CD14-positive monocyte (primary cell): ENCODE measurements around the gene SCUBE1. TPM values are rescaled to one million over a fixed set of nuclear protein-coding genes. Genes with fewer than 3 reads are reported as not detected.

Experiments
- DNase-seq, 3 donors: peaks; one replicate each; pipeline ENCODE4 v3.0.0-alpha.2; 2011 to 2022
- H2AFZ ChIP-seq: 2 replicates; pipeline ENCODE4 v1.6.0; 2012; ENCODE audit warnings: mild to moderate bottlenecking, low read depth, low read length, inconsistent platforms; ENCODE audit not compliant: insufficient read depth, poor library complexity, severe bottlenecking
- H3K27ac ChIP-seq, 2 donors: 1 replicate in 1 of 2; 2 replicates in 1 of 2; pipeline ENCODE4 v1.5.1; 2012 to 2013; ENCODE audit warnings: low read length in 2 of 2, control low read depth in 1 of 2, inconsistent platforms in 1 of 2, low read depth in 1 of 2, mild to moderate bottlenecking in 1 of 2
- H3K27me3 ChIP-seq, 2 donors: one replicate each; pipeline versions ENCODE4 v1.6.0 to v1.6.1; 2011 to 2013; ENCODE audit warnings: low read length in 2 of 2; ENCODE audit not compliant: control insufficient read depth in 2 of 2, insufficient read depth in 2 of 2
- H3K36me3 ChIP-seq, 2 donors: replicated peaks in 1 of 2; 1 replicate in 1 of 2; 2 replicates in 1 of 2; pipeline versions ENCODE4 v1.5.1 to v1.6.1; 2012 to 2013; ENCODE audit warnings: low read length in 2 of 2, control low read depth in 1 of 2, inconsistent platforms in 1 of 2, mild to moderate bottlenecking in 1 of 2; ENCODE audit not compliant: insufficient read depth in 2 of 2, control insufficient read depth in 1 of 2
- H3K4me1 ChIP-seq, 2 donors: 1 replicate in 1 of 2; 2 replicates in 1 of 2; pipeline versions ENCODE4 v1.5.1 to v1.6.1; 2012 to 2013; ENCODE audit warnings: low read length in 2 of 2, control low read depth in 1 of 2, inconsistent platforms in 1 of 2, mild to moderate bottlenecking in 1 of 2, moderate library complexity in 1 of 2; ENCODE audit not compliant: insufficient read depth in 2 of 2, control insufficient read depth in 1 of 2
- H3K4me2 ChIP-seq: replicated peaks from 2 replicates; pipeline ENCODE3; 2012; ENCODE audit warnings: low read length, moderate library complexity, mild to moderate bottlenecking; ENCODE audit not compliant: poor library complexity, severe bottlenecking; ENCODE audit errors: extremely low read depth
- H3K4me3 ChIP-seq, 3 experiments: fragments of 200-600 bp in 1 of 3; sonication (generic) in 1 of 3; replicated peaks in 1 of 3; 1 replicate in 2 of 3; 2 replicates in 1 of 3; pipeline ENCODE4 v1.5.1; 2011 to 2013; ENCODE audit warnings: low read length in 3 of 3, mild to moderate bottlenecking in 3 of 3, control low read depth in 2 of 3, low read depth in 2 of 3, inconsistent platforms in 1 of 3, moderate library complexity in 1 of 3
- H3K79me2 ChIP-seq: 2 replicates; pipeline ENCODE4 v1.6.0; 2012; ENCODE audit warnings: mild to moderate bottlenecking, control low read depth, inconsistent platforms, low read length, moderate library complexity; ENCODE audit not compliant: insufficient read depth
- H3K9ac ChIP-seq: 2 replicates; pipeline ENCODE4 v1.6.0; 2017; ENCODE audit warnings: low read length, mild to moderate bottlenecking; ENCODE audit not compliant: insufficient read depth, poor library complexity, severe bottlenecking
- H3K9me3 ChIP-seq, 2 donors: replicated peaks in 1 of 2; 1 replicate in 1 of 2; 2 replicates in 1 of 2; pipeline versions ENCODE4 v1.5.1 to v1.6.1; 2012 to 2013; ENCODE audit warnings: low read length in 2 of 2, control low read depth in 1 of 2; ENCODE audit not compliant: control insufficient read depth in 1 of 2, insufficient read depth in 1 of 2
- H4K20me1 ChIP-seq: 2 replicates; pipeline ENCODE4 v1.6.0; 2012; ENCODE audit warnings: mild to moderate bottlenecking, low read length, control low read depth, moderate library complexity; ENCODE audit not compliant: insufficient read depth
- H3K27ac Mint-ChIP-seq, 7 donors: one replicate each; pipeline ENCODE4 v1.8.0; 2020; ENCODE audit warnings: mild to moderate bottlenecking in 7 of 7, mixed read lengths in 7 of 7, moderate library complexity in 6 of 7, inconsistent platforms in 2 of 7
- H3K27me3 Mint-ChIP-seq, 3 donors: one replicate each; pipeline ENCODE4 v1.8.0; 2021 to 2022; ENCODE audit warnings: low read depth in 3 of 3, mild to moderate bottlenecking in 3 of 3, mixed read lengths in 3 of 3, moderate library complexity in 3 of 3, inconsistent platforms in 1 of 3
- H3K36me3 Mint-ChIP-seq, 2 donors: one replicate each; pipeline ENCODE4 v1.8.0; 2020; ENCODE audit warnings: mixed read lengths in 2 of 2, inconsistent platforms in 1 of 2, mild to moderate bottlenecking in 1 of 2
- H3K4me1 Mint-ChIP-seq: one replicate; pipeline ENCODE4 v1.8.0; 2020; ENCODE audit warnings: mild to moderate bottlenecking, mixed read lengths
- H3K4me3 Mint-ChIP-seq, 2 donors: one replicate each; pipeline ENCODE4 v1.8.0; 2020; ENCODE audit warnings: mild to moderate bottlenecking in 2 of 2, mixed read lengths in 2 of 2, moderate library complexity in 1 of 2
- H3K9me3 Mint-ChIP-seq, 7 donors: one replicate each; pipeline ENCODE4 v1.8.0; 2020 to 2022; ENCODE audit warnings: mixed read lengths in 7 of 7, mild to moderate bottlenecking in 6 of 7, moderate library complexity in 6 of 7, inconsistent platforms in 2 of 7
- WGBS: methylation state at CpG from one replicate; pipeline ENCODE4 v1.1.5; 2013; ENCODE audit warnings: missing lambda C conversion rate; ENCODE audit not compliant: insufficient coverage; 5-methylcytosine and 5-hydroxymethylcytosine counted together
- intact Hi-C, 2 donors: fragments of 100-400 bp; cut with micrococcal nuclease; formaldehyde crosslinking; loops; one replicate each; pipeline versions ENCODE4 v1.15.0 to v1.15.1; 2023
- polyA plus RNA-seq, 3 donors: library from polyadenylated mRNA; depleted of rRNA in 1 of 3; unstranded in 2 of 3; stranded (reverse) in 1 of 3; fragments of 300-500 nt in 2 of 3; fragments of >200 nt in 1 of 3; fragmentation: Illumina TruSeq in 2 of 3; gene quantifications; 1 replicate in 2 of 3; 2 replicates in 1 of 3; pipeline ENCODE4 v1.2.3, GENCODE V29; 2012 to 2021
- TF ChIP-seq, protein P1 (sequence below): fragments of 200-600 bp; IDR thresholded peaks from one replicate; pipeline ENCODE4 v1.8.0; 2022; ENCODE audit warnings: antibody characterized with exemption, mild to moderate bottlenecking

SCUBE1 gene
- polyA plus RNA-seq, 3 donors = 0.20 to 0.32 (median 0.26) TPM

DNA sequence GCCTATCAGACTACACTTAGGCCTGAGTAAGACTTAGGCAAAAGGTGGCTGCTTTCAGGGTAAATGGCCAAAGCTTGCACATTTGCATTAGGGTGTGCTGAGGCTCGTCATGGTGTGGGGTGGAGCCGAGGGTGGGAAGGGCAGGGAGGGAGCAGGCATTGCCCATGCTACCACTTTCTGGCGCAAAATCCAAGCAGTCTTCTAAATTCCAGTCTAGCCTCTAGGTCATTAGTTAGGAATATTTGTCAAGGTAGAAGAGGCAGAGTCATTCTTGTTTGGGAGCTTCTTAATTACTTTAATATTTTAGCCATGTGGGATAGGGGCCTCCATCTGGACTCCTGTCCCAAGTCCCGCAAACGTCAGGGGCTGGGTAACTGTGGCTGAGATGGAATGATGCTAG, 28.6 kb downstream of the SCUBE1 start:
- DNase-seq = no peak
- H3K36me3 ChIP-seq = no peaks in the 10 kb centered on the region
- peaks cover 0 to 4% (median 0%) of the 10 kb centered on the region in 7 donors for H3K9me3 Mint-ChIP-seq
- H3K9me3 ChIP-seq = no peaks in the 10 kb centered on the region
- peaks cover 1 to 5% (median 2%) of the 10 kb centered on the region in 3 donors for H3K27me3 Mint-ChIP-seq
- intact Hi-C loops = no loop called here
- 79% methylated on average over 2 of the region's 5 CpGs for WGBS
- H3K27ac Mint-ChIP-seq = no peak overlapping the region
- H3K27ac ChIP-seq = no peak overlapping the region
- no peaks in the 10 kb centered on the region for H4K20me1 ChIP-seq
- no peaks in the 10 kb centered on the region for H3K27me3 ChIP-seq
- no peak overlapping the region for H3K4me3 Mint-ChIP-seq
- H3K9ac ChIP-seq = no peak overlapping the region
- no peak overlapping the region for H3K4me3 ChIP-seq
- H3K36me3 Mint-ChIP-seq = no peaks in the 10 kb centered on the region
- no peak overlapping the region for H3K4me2 ChIP-seq
- H3K4me1 Mint-ChIP-seq = peaks cover 30% of the 10 kb centered on the region
- H2AFZ ChIP-seq = no peak overlapping the region
- H3K4me1 ChIP-seq = peaks cover 21% of the 10 kb centered on the region in 2 donors
- TF ChIP-seq, protein P1, sequence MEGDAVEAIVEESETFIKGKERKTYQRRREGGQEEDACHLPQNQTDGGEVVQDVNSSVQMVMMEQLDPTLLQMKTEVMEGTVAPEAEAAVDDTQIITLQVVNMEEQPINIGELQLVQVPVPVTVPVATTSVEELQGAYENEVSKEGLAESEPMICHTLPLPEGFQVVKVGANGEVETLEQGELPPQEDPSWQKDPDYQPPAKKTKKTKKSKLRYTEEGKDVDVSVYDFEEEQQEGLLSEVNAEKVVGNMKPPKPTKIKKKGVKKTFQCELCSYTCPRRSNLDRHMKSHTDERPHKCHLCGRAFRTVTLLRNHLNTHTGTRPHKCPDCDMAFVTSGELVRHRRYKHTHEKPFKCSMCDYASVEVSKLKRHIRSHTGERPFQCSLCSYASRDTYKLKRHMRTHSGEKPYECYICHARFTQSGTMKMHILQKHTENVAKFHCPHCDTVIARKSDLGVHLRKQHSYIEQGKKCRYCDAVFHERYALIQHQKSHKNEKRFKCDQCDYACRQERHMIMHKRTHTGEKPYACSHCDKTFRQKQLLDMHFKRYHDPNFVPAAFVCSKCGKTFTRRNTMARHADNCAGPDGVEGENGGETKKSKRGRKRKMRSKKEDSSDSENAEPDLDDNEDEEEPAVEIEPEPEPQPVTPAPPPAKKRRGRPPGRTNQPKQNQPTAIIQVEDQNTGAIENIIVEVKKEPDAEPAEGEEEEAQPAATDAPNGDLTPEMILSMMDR = no peak
- H3K79me2 ChIP-seq = no peaks in the 10 kb centered on the region

DNA sequence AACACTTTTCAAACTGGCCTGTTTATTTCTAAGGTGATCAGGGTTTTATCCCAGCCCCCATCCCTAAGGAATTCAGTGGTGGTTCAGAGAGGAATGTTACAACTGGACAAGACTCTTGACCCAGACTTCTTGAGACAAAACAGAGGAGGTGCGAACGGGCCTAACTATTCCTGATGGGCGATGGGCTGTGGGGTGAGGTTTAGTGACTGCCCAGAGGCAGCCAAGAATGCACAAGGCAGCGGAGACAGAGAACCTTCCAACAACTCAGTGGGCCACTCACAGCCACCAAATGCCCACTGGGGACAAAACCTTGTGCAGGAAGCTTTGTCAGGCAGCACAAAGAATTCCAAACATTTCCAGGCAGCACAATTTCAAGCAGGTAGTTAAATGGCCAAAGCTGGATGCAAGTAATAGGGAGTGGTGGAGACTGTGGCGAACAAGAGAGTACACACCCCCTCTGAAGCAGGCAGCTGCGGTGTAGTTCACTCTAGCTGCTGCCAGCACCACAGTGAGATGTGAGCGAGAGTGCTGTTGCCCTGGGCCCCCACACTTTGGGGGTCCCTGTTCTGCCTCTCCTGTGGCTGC, 29.2 kb downstream of the SCUBE1 start:
- peaks cover 0 to 5% (median 2%) of the 10 kb centered on the region in 3 donors for H3K27me3 Mint-ChIP-seq

More for the DNA sequence above, 29.2 kb downstream of the SCUBE1 start:
- H3K4me3 ChIP-seq = no peak overlapping the region
- Mint-ChIP-seq H3K4me1 (peaks cover 27% of the 10 kb centered on the region), H3K27ac (peak overlapping the region in 5 of 7 donors; percentile 11 to 78 (median 51)), H3K36me3 (no peaks in the 10 kb centered on the region), H3K4me3 (no peak overlapping the region), H3K9me3 (peaks cover 0 to 4% (median 0%) of the 10 kb centered on the region in 7 donors)
- H2AFZ ChIP-seq = peak overlapping the region; percentile 43
- TF ChIP-seq, protein P1 = no peak
- WGBS = 100% methylated on average over 3 of the region's 7 CpGs
- no peak for DNase-seq
- intact Hi-C loops = no loop called here
- peaks cover 21% of the 10 kb centered on the region in 2 donors for H3K4me1 ChIP-seq
- H3K36me3 ChIP-seq = no peaks in the 10 kb centered on the region
- no peaks in the 10 kb centered on the region for H3K27me3 ChIP-seq
- H3K27ac ChIP-seq = peak overlapping the region in 1 of 2 donors; percentile 22
- H3K9me3 ChIP-seq = no peaks in the 10 kb centered on the region
- no peak overlapping the region for H3K4me2 ChIP-seq
- H4K20me1 ChIP-seq = no peaks in the 10 kb centered on the region
- no peak overlapping the region for H3K9ac ChIP-seq
- no peaks in the 10 kb centered on the region for H3K79me2 ChIP-seq
